Lower leg skin (tissue), 3 donors: Measurements from ENCODE around the gene TXLNB.

ENCODE experiments used
- POLR2A ChIP-seq, 2 donors: fragments of 450-650 bp; IDR thresholded peaks; one replicate each; pipeline ENCODE4 v1.6.1; 2016 to 2017; ENCODE audit warnings: antibody characterized with exemption in 2 of 2, mild to moderate bottlenecking in 1 of 2, moderate library complexity in 1 of 2
- TF ChIP-seq, protein P1 (sequence below), 3 donors: fragments of 450-650 bp; IDR thresholded peaks; one replicate each; pipeline ENCODE4 v1.5.1; 2016; ENCODE audit warnings: antibody characterized with exemption in 3 of 3, mild to moderate bottlenecking in 3 of 3, moderate library complexity in 2 of 3

DNA sequence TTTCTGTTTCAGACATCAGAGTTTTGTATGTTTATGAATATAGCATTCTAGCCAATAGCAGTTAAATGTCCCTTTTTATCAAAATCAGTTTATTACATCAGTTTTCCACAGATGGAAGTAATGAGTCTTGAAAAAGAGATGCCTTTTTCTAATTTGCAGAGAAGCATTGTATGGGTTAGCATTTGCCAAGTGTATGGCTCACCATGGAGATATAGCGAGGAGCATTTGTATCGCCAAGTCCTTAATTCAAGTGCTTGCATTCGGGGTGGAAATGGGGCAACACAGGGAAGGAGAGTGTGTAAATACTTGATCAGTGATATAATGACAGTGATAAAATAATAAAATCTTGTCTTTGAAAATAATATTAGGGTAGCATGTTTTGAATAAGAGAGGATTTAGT lies 42.9 kb downstream of the TXLNB start:
- TF ChIP-seq, protein P1, sequence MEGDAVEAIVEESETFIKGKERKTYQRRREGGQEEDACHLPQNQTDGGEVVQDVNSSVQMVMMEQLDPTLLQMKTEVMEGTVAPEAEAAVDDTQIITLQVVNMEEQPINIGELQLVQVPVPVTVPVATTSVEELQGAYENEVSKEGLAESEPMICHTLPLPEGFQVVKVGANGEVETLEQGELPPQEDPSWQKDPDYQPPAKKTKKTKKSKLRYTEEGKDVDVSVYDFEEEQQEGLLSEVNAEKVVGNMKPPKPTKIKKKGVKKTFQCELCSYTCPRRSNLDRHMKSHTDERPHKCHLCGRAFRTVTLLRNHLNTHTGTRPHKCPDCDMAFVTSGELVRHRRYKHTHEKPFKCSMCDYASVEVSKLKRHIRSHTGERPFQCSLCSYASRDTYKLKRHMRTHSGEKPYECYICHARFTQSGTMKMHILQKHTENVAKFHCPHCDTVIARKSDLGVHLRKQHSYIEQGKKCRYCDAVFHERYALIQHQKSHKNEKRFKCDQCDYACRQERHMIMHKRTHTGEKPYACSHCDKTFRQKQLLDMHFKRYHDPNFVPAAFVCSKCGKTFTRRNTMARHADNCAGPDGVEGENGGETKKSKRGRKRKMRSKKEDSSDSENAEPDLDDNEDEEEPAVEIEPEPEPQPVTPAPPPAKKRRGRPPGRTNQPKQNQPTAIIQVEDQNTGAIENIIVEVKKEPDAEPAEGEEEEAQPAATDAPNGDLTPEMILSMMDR (IDR thresholded peaks at IDR 0.05) = no peak
- TF ChIP-seq POLR2A (IDR thresholded peaks at IDR 0.05) = no peak
